HG02623 (cell line): Measurements from ENCODE around the gene CDC37L1.
A peak's percentile ranks its signal among the peaks of the same experiment; 100 is the strongest.

Source experiments
- ATAC-seq: cut with Tn5 transposase; IDR thresholded peaks from one replicate; pipeline ENCODE4 v1.9.1; 2021; ENCODE audit warnings: moderate library complexity; ENCODE audit not compliant: unreplicated experiment

Gene CDC37L1

GRCh38 chr9:4713849-4714248 is 34.5 kb downstream of the CDC37L1 start:
- ATAC-seq: no peak

DNA sequence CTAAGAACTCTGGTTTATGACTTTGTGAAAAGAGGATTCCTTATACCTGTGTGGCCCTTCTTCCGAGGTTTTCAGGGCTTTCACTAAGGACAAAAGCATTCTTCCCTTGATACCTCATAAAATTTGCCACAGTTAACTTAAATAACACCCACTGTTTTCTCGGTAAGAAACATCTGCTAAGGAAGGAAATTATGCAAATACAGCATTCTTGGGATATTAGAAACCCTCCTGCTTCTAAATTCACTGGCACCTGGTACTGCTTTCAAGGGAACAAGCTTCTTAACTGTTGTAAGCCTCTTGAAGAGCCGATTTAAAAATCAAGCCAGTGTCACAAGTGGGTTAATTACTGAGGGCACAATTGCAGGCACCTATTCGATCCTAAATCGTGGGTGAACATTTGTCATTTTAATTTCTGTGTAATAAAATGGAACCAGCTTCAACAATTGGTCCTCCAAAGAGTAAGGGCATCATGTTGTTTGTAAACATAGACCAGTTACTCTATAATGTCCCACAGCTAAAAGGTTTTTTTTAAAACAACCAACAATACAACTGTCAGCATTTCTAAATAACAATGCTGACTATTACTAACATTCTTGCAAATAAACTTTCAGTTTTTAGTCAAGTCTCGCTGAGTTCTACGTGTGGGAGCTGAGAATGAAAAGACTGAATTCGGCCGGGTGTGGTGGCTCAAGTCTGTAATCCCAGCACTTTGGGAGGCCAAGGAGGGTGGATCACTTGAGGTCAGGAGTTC is 35.1 kb downstream of the CDC37L1 start:
- no peak for ATAC-seq

DNA sequence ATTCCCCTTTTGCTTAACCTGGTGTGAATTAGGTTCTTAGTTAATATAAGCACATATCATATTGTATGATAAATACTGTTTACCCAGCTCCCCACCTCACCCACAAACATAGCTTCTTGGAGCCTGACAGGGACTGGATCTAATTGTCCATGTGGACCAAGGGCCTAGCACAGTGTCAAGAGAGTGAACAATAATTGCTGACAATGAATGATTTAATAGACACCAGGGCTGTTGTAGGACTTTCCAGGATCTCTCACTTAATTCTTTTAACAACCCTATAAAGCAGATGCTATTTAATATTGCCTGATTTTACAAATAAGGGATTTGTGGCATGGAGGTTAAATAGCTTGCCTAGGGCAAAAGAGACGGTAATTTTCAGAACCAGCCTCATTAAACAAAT is 36.8 kb downstream of the CDC37L1 start:
- ATAC-seq: no peak

DNA sequence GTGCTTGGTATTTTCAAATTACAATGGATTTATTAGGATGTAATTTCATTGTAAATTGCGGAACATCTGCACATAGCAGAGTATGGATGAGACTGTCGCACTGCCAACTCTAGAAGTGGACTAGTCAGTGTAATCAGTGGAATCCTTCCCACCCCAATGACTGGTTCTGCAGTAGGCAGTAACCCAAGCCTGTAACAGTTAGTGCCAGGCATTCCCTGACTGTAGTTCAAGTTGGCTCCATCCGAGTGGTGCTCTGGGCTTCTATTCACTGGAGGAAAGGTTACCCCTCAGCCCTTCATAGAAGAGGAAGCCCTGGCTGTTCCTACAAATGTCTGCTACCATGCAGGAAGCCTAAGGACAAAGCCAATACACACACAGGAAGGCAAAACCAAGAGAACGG is 38.4 kb downstream of the CDC37L1 start:
- ATAC-seq: no peak

- ATAC-seq: no peak
These were observed 39.5 kb downstream of the CDC37L1 start for GRCh38 chr9:4718911-4719310.

DNA sequence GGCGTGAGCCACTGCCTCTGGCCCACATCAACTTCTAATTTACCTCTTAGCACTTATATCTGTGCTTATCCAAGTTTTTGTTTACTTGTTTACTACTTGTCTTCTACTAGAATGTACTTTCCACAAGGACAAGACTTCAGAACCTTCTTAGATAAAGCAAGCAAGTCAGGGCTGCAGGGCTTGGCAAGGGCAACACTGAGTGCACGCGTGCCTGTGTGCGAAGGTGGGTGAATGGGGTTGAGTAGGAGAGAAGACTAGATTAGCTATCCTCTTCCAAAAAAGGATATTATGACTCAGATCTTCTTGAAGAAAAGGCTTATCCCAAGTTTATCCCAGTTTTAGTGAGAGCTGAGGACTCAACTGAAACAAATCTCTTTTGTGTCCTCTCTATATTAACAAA is 42.4 kb downstream of the CDC37L1 start:
- ATAC-seq: no peak

DNA sequence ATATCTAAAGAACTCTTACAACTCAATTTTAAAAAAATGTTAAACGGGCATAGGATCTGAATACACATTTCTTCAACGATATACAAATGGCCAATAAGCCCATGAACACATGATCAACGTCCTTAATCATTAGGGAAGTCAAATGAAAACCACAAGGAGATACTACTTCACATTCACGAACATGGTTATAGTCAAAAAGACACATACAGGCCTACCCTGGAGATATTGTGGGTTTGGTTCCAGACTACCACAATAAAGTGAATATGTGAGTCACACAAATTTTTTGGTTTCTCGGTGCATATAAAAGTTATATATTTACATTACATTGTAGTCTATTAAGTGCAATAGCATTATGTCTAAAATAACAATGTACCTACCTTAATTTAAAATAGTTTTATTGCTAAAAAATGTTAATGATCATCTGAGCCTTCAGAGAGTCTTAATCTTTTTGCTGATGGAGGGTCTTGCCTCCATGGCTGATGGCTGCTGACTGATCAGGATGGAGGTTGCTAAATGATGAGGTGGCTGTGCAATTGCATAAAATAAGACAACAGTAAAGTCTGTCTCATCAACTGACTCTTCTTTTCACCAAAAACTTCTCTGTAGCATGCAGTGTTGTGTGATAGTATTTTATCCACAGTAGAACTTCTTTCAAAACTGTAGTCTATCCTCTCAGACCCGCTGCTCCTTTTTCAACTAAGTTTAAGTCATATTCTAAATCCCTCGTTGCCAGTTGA is 46.5 kb downstream of the CDC37L1 start:
- no peak for ATAC-seq

DNA sequence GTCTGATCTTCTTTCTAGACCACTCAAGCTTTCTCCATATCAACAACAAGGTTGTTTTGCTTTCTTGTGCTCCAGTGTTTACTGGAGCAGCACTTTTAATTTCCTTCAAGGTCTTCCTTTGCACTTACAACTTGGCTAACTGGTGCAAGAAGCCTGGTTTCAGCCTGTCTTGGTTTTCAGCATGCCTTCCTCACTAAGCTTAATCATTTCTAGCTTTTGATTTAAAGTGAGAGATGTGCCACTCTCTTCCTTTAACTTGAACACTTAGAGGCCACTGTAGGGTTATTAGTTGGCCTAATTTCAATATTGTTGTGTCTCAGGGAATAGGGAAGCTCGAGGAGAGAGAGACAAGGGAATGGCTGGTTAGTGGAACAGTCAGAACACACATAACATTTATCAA is 48.2 kb downstream of the CDC37L1 start:
- no peak for ATAC-seq

- no peak for ATAC-seq
These were observed 53.5 kb downstream of the CDC37L1 start for GRCh38 chr9:4732890-4733289.

DNA sequence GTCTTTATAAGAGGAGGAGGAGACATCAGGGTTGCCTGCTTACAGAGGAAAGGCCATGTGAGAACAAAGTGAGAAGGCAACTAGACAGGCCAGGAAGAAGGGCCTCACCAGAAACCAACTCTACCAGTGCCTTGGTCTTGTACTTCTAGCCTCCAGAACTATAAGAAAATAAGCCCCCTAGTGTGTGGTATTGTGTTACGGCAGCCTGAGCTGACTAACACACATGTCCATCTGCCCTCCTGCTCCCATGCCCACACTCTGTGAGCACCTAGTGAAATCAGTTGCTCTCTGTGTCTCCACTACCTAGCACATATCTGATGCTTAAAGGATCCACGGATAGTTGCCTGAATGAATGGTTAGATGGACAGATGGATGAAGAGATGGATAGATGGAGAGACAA is 54.8 kb downstream of the CDC37L1 start:
- ATAC-seq: no peak

DNA sequence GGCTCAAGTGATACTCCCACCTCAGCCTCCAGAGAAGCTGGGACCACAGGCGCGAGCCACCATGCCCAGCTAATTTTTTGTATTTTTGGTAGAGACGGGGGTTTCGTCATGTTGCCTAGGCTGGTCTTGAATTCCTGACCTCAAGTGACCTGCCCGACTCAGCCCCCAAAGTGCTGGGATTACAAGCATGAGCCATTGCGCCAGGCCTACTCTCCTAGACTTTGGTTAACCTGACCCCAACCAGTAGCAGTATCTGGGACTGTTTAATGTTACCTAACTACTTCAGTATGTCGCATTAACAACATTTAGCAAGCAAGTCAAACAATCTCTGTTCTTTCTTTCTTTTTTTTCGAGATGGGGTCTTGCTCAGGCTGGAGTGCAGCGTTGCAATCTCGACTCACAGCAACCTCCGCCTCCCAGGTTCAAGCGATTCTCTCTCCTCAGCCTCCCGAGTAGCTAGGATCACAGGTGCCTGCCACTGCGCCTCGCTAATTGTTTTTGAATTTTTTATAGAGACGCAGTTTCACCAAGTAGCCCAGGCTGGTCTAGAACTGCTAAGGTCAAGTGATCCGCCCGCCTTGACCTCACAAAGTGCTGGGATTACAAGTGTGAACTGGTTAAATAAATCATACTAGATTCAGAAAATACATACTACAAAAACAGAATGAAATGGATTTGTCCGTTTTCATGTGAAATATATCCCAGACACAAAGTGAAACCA is 59.7 kb downstream of the CDC37L1 start:
- ATAC-seq: no peak

- no peak for ATAC-seq
These were observed 60.4 kb downstream of the CDC37L1 start for GRCh38 chr9:4739587-4740387.

DNA sequence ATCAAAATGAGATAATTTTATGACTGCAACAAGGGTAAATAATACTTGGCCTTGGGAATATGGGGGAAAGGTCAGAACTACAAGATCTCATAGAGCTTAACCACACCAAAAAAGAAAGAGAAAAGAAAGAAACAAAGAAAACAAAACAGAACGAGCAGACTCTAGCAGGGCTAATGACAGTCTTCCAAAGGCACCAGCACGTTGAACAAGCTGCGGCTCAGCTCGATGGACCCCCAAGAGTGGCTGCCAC is 60.9 kb downstream of the CDC37L1 start:
- ATAC-seq: no peak

- peak; percentile 87 for ATAC-seq
These were observed 61.4 kb downstream of the CDC37L1 start, which contains the start of gene AK3 for GRCh38 chr9:4740638-4741364. TSS of gene AK3 (minus strand) at chr9:4741202. CDS start at chr9:4741087, 115 bp downstream.

DNA sequence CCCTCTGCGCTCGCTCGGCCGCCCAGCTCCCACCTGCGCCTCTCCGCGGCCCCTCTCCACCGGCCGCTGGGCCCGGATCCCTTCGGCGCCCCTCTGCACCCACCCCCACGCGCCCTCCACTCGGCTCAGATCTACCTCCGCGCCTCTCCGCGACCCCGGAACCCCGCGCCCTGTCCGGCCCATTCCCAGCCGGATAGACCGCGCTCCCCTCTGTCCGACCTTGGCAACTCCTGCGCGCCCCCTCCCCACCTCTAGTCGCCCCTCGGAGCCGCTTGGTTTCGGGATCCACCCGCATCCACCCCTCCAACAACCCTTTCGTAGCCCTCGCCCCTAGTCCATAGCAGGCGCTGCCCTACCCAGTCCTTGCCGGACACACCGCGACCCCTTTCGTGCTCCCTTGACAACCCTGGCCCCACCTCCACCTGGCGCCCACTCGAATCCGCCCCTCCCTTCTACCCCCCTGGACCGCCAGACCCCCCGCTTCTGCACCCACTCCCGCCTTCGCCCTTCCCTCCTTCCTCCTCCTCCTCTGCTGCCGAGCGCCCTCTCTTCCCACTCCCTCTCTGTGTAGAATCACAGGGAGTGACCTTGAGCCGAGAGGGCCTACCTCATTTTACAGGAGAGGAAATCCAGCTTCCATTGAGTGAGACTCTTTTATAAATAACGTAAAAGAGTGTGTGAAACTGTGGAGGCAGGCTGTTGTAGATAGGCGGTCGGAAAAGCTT is 62.2 kb downstream of the CDC37L1 start:
- no peak for ATAC-seq

GRCh38 chr9:4742246-4742645 is 62.9 kb downstream of the CDC37L1 start:
- ATAC-seq: no peak

- no peak for ATAC-seq
These were observed 63.9 kb downstream of the CDC37L1 start for GRCh38 chr9:4743131-4743875.

GRCh38 chr9:4746278-4747030 is 67.1 kb downstream of the CDC37L1 start:
- ATAC-seq: no peak

- no peak for ATAC-seq
These were observed 69.2 kb downstream of the CDC37L1 start for GRCh38 chr9:4748612-4749011.
